ENCODE data around the gene DCAF10.

Gene DCAF10

GRCh38 chr9:37910271-37910670, 109.7 kb downstream of the DCAF10 start:
- no peak for DNase-seq

GRCh38 chr9:37911271-37911681, 110.7 kb downstream of the DCAF10 start:
- no peak for DNase-seq

- peak; percentile 94 for DNase-seq
Observed at GRCh38 chr9:37913480-37914153, 113.0 kb downstream of the DCAF10 start.

- DNase-seq, result no peak
Observed at GRCh38 chr9:37914154-37914551, 113.6 kb downstream of the DCAF10 start.

GRCh38 chr9:37914701-37915358, 114.2 kb downstream of the DCAF10 start:
- no peak for DNase-seq

- no peak for DNase-seq
Observed at GRCh38 chr9:37915911-37916470, 115.4 kb downstream of the DCAF10 start.

GRCh38 chr9:37916471-37917312, 116.1 kb downstream of the DCAF10 start:
- no peak for DNase-seq
